Nephron (organoid): ENCODE results near the gene SMYD3.

Experiments used
- H3K27ac Mint-ChIP-seq, 3 experiments: 2 replicates each; pipeline ENCODE4 v1.8.0; 2020; ENCODE audit warnings: mixed read lengths in 3 of 3, mild to moderate bottlenecking in 2 of 3, moderate library complexity in 1 of 3
- H3K27me3 Mint-ChIP-seq: 2 replicates; pipeline ENCODE4 v1.8.0; 2021; ENCODE audit warnings: low read depth, mild to moderate bottlenecking, moderate library complexity, mixed read lengths
- H3K36me3 Mint-ChIP-seq: 2 replicates; pipeline ENCODE4 v1.8.0; 2020; ENCODE audit warnings: low read depth, mixed read lengths
- H3K4me1 Mint-ChIP-seq: 2 replicates; pipeline ENCODE4 v1.8.0; 2020; ENCODE audit warnings: mixed read lengths
- H3K4me3 Mint-ChIP-seq, 3 experiments: 2 replicates each; pipeline ENCODE4 v1.8.0; 2020; ENCODE audit warnings: mild to moderate bottlenecking in 3 of 3, mixed read lengths in 3 of 3, moderate library complexity in 2 of 3
- H3K9me3 Mint-ChIP-seq: 2 replicates; pipeline ENCODE4 v1.8.0; 2020; ENCODE audit warnings: mixed read lengths
- CTCF ChIP-seq, 3 experiments: fragments of 200-600 bp; sonication (generic); IDR thresholded peaks; one replicate each; pipeline ENCODE4 v1.5.0; 2021; ENCODE audit warnings: antibody characterized with exemption in 3 of 3; ENCODE audit not compliant: unreplicated experiment in 3 of 3

Gene SMYD3

DNA sequence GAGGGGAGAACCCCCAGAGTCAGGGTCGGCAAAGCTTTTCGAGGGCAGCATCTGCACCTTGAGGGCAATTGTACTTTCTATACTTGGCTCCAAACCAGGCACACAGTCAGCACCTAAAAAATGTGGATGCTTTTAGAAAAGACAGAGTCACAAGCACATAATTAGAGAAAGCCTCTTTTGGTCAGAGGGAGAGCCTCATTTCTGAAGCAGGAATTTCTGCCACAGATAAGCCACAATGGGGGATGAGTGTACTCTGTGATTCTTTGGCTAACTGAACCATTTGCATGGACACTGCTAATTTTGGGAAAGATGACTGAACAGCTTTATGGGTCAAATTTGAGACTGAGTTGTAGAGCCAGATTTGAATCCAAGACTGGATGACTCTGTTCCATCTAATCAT lies 716.6 kb downstream of the SMYD3 start:
- peaks cover 18% of the 10 kb centered on the region for H3K4me1 Mint-ChIP-seq
- no peak overlapping the region for H3K27ac Mint-ChIP-seq
- no peaks in the 10 kb centered on the region for H3K9me3 Mint-ChIP-seq
- TF ChIP-seq CTCF (IDR thresholded peaks at IDR 0.05; ENCODE audit: unreplicated experiment in 3 of 3), result no peak
- H3K27me3 Mint-ChIP-seq, result no peaks in the 10 kb centered on the region
- no peak overlapping the region for H3K4me3 Mint-ChIP-seq
- no peaks in the 10 kb centered on the region for H3K36me3 Mint-ChIP-seq

GRCh38 chr1:245788886-245789285 lies 718.2 kb downstream of the SMYD3 start:
- H3K27me3 Mint-ChIP-seq, result no peaks in the 10 kb centered on the region
- no peak overlapping the region for H3K27ac Mint-ChIP-seq
- H3K36me3 Mint-ChIP-seq, result no peaks in the 10 kb centered on the region
- no peaks in the 10 kb centered on the region for H3K9me3 Mint-ChIP-seq
- H3K4me3 Mint-ChIP-seq, result no peak overlapping the region
- peaks cover 18% of the 10 kb centered on the region for H3K4me1 Mint-ChIP-seq
- no peak for TF ChIP-seq CTCF (IDR thresholded peaks at IDR 0.05; ENCODE audit: unreplicated experiment in 3 of 3)

- Mint-ChIP-seq H3K27ac (peak overlapping the region in 1 of 3 experiments; percentile 29), H3K36me3 (no peaks in the 10 kb centered on the region), H3K27me3 (no peaks in the 10 kb centered on the region), H3K4me3 (no peak overlapping the region), H3K9me3 (peaks cover 3% of the 10 kb centered on the region), H3K4me1 (peaks cover 18% of the 10 kb centered on the region)
- no peak for TF ChIP-seq CTCF (IDR thresholded peaks at IDR 0.05; ENCODE audit: unreplicated experiment in 3 of 3)
Observed at GRCh38 chr1:245788269-245788668, 718.8 kb downstream of the SMYD3 start.

GRCh38 chr1:245786948-245787347 lies 720.1 kb downstream of the SMYD3 start:
- no peaks in the 10 kb centered on the region for H3K27me3 Mint-ChIP-seq
- peaks cover 3% of the 10 kb centered on the region for H3K9me3 Mint-ChIP-seq
- H3K27ac Mint-ChIP-seq, result no peak overlapping the region
- peaks cover 18% of the 10 kb centered on the region for H3K4me1 Mint-ChIP-seq
- no peak for TF ChIP-seq CTCF (IDR thresholded peaks at IDR 0.05; ENCODE audit: unreplicated experiment in 3 of 3)
- no peaks in the 10 kb centered on the region for H3K36me3 Mint-ChIP-seq
- no peak overlapping the region for H3K4me3 Mint-ChIP-seq

- Mint-ChIP-seq H3K27ac (no peak overlapping the region), H3K4me1 (peaks cover 11% of the 10 kb centered on the region), H3K36me3 (no peaks in the 10 kb centered on the region), H3K4me3 (no peak overlapping the region), H3K9me3 (peaks cover 3% of the 10 kb centered on the region), H3K27me3 (no peaks in the 10 kb centered on the region)
- TF ChIP-seq CTCF (IDR thresholded peaks at IDR 0.05; ENCODE audit: unreplicated experiment in 3 of 3), result no peak
Observed at GRCh38 chr1:245779797-245780755, 727.0 kb downstream of the SMYD3 start.

GRCh38 chr1:245777752-245778151 lies 729.3 kb downstream of the SMYD3 start:
- Mint-ChIP-seq H3K36me3 (no peaks in the 10 kb centered on the region), H3K27me3 (no peaks in the 10 kb centered on the region), H3K27ac (no peak overlapping the region), H3K4me1 (peaks cover 19% of the 10 kb centered on the region), H3K4me3 (no peak overlapping the region), H3K9me3 (no peaks in the 10 kb centered on the region)
- no peak for TF ChIP-seq CTCF (IDR thresholded peaks at IDR 0.05; ENCODE audit: unreplicated experiment in 3 of 3)
